ENCODE results near the gene INPP5A. TPM values are rescaled to one million over a fixed set of nuclear protein-coding genes. Genes with fewer than 3 reads are reported as not detected.

INPP5A gene
- total RNA-seq, 1 experiment from 2014 or later = 44.5 TPM

DNA sequence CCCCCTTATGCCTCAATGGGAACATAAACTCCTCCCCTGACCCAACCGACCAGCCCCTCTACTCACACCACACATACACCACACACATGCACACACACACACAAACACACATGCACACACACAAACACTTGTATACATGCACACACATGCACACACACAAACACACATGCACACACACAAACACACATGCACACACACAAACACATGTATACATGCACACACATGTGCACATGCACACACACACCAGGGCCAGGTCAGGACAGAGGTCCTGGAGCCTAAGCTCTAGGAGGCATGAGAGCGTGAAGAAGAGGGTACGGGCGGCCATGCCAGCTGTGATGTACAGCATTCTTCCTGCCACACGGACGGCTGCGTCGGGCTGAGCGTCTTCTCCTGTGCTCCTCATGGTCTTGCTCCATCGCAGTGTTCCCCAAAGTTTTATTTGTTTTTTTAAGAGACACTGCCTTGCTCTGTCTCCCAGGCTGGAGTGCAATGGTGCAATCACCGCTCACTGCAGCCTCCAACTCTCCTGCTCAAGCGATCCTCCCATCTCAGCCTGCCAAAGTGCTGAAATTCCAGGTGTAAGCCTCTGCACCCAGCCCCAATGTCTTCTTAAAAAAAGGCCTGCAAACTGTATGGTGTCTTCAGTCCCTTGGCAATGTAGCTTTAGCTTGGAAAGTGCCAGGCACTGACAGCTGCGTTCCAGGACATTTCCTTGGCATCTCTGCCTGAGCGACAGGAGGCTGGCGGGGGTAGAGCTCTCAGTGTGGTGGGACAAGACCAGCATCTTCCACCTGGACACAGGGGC, 38.8 kb upstream of the INPP5A start:
- intact Hi-C loops (cut with micrococcal nuclease; ENCODE audit: unreplicated experiment) = no loop called here
- DNase-seq = no peak
- CTCF ChIA-PET = no interaction called here
- Histone ChIP-seq H3K9me3 (no peaks in the 10 kb centered on the region), H3K4me3 (ENCODE audit: low read depth, low read length) (no peak overlapping the region), H3K36me3 (ENCODE audit: control insufficient read depth, insufficient read depth, low read length) (no peaks in the 10 kb centered on the region), H3K4me1 (no peaks in the 10 kb centered on the region), H3K27me3 (replicated peaks; ENCODE audit: control insufficient read depth, insufficient read depth, low read length) (no peaks in the 10 kb centered on the region)
- Mint-ChIP-seq H3K9me3 (ENCODE audit: unreplicated experiment) (no peaks in the 10 kb centered on the region), H3K36me3 (ENCODE audit: insufficient read depth, unreplicated experiment) (no peaks in the 10 kb centered on the region), H3K4me3 (ENCODE audit: unreplicated experiment) (no peak overlapping the region), H3K27ac (ENCODE audit: unreplicated experiment) (no peak overlapping the region), H3K27me3 (ENCODE audit: insufficient read depth, unreplicated experiment) (peaks cover 8% of the 10 kb centered on the region), H3K4me1 (ENCODE audit: low read depth, unreplicated experiment) (no peaks in the 10 kb centered on the region)
- POLR2A ChIA-PET = no interaction called here
- BruUV-seq (replicated peaks) = no TSS peak
- TF ChIP-seq CTCF (IDR thresholded peaks at IDR 0.05; ENCODE audit: insufficient read depth in 1 of 2, low read depth in 1 of 2, low read length in 1 of 2, severe bottlenecking in 1 of 2, unreplicated experiment in 1 of 2) = no peak

- Mint-ChIP-seq H3K4me1 (ENCODE audit: low read depth, unreplicated experiment) (no peaks in the 10 kb centered on the region), H3K4me3 (ENCODE audit: unreplicated experiment) (no peak overlapping the region), H3K36me3 (ENCODE audit: insufficient read depth, unreplicated experiment) (no peaks in the 10 kb centered on the region), H3K27ac (ENCODE audit: unreplicated experiment) (no peak overlapping the region), H3K27me3 (ENCODE audit: insufficient read depth, unreplicated experiment) (peaks cover 8% of the 10 kb centered on the region), H3K9me3 (ENCODE audit: unreplicated experiment) (no peaks in the 10 kb centered on the region)
- no peaks in the 10 kb centered on the region for H3K27me3 ChIP-seq (replicated peaks; ENCODE audit: control insufficient read depth, insufficient read depth, low read length)
- DNase-seq = no peak
- intact Hi-C loops (cut with micrococcal nuclease; ENCODE audit: unreplicated experiment) = no loop called here
- H3K9me3 ChIP-seq = no peaks in the 10 kb centered on the region
- H3K4me1 ChIP-seq = no peaks in the 10 kb centered on the region
- no peak for TF ChIP-seq CTCF (IDR thresholded peaks at IDR 0.05; ENCODE audit: insufficient read depth in 1 of 2, low read depth in 1 of 2, low read length in 1 of 2, severe bottlenecking in 1 of 2, unreplicated experiment in 1 of 2)
- CTCF ChIA-PET = no interaction called here
- no TSS peak for BruUV-seq (replicated peaks)
- H3K4me3 ChIP-seq (ENCODE audit: low read depth, low read length) = no peak overlapping the region
- no peaks in the 10 kb centered on the region for H3K36me3 ChIP-seq (ENCODE audit: control insufficient read depth, insufficient read depth, low read length)
- POLR2A ChIA-PET = no interaction called here
Observed at GRCh38 chr10:132499367-132499685, 38.3 kb upstream of the INPP5A start.

- Histone ChIP-seq H3K27me3 (replicated peaks; ENCODE audit: control insufficient read depth, insufficient read depth, low read length) (no peaks in the 10 kb centered on the region), H3K9me3 (no peaks in the 10 kb centered on the region), H3K36me3 (ENCODE audit: control insufficient read depth, insufficient read depth, low read length) (no peaks in the 10 kb centered on the region), H3K4me1 (no peaks in the 10 kb centered on the region), H3K4me3 (ENCODE audit: low read depth, low read length) (no peak overlapping the region)
- H3K27me3 Mint-ChIP-seq (ENCODE audit: insufficient read depth, unreplicated experiment) = peaks cover 8% of the 10 kb centered on the region
- H3K4me1 Mint-ChIP-seq (ENCODE audit: low read depth, unreplicated experiment) = no peaks in the 10 kb centered on the region
- DNase-seq = no peak
- H3K9me3 Mint-ChIP-seq (ENCODE audit: unreplicated experiment) = no peaks in the 10 kb centered on the region
- no TSS peak for BruUV-seq (replicated peaks)
- POLR2A ChIA-PET = no interaction called here
- intact Hi-C loops (cut with micrococcal nuclease; ENCODE audit: unreplicated experiment) = no loop called here
- H3K4me3 Mint-ChIP-seq (ENCODE audit: unreplicated experiment) = no peak overlapping the region
- no peak overlapping the region for H3K27ac Mint-ChIP-seq (ENCODE audit: unreplicated experiment)
- CTCF ChIA-PET = no interaction called here
- no peaks in the 10 kb centered on the region for H3K36me3 Mint-ChIP-seq (ENCODE audit: insufficient read depth, unreplicated experiment)
- no peak for TF ChIP-seq CTCF (IDR thresholded peaks at IDR 0.05; ENCODE audit: insufficient read depth in 1 of 2, low read depth in 1 of 2, low read length in 1 of 2, severe bottlenecking in 1 of 2, unreplicated experiment in 1 of 2)
Observed at GRCh38 chr10:132500781-132501415, 36.7 kb upstream of the INPP5A start.
